ENCODE measurements around the gene PDGFD. TPM values are rescaled to one million over a fixed set of nuclear protein-coding genes. Genes with fewer than 3 reads are reported as not detected.

The PDGFD gene
- polyA plus RNA-seq, 1 of the 3 experiments (the other 2 are of a cell fraction) = 4.8 TPM

DNA sequence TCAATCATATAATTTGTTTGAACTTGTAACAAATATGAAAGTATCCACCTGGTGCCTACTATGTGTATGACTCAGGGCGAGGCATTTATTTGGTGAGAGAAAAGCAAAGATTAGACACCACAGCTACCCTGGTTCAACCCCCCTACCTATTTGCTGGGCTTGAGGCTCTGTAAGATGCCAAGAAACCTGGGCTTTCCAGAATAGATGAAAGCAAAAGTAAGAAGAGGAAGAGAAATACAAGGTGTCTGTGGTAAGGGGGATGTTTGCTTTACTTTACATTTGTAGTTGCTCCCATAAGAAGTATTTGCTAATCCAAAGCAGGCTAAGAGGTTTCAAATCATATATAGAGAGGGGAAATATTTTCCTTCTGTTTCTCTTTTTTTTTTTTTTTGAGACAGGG is 65.8 kb downstream of the PDGFD start:
- DNase-seq = no peak
- 91% methylated on average over 1 of the region's 1 CpG for WGBS (ENCODE audit: low lambda C conversion rate)
- Histone ChIP-seq H3K36me3 (replicated peaks in 1 of 2; ENCODE audit: control insufficient read depth in 1 of 2, insufficient read depth in 2 of 2, low read length in 1 of 2) (no peaks in the 10 kb centered on the region), H3K79me2 (ENCODE audit: insufficient read depth) (no peaks in the 10 kb centered on the region), H3K9me2 (no peaks in the 10 kb centered on the region), H3K27ac (ENCODE audit: low read depth in 2 of 2, low read length in 1 of 2) (no peak overlapping the region), H3K9ac (no peak overlapping the region), H3K4me1 (ENCODE audit: control insufficient read depth in 1 of 2, insufficient read depth in 2 of 2, low read depth in 1 of 2, low read length in 1 of 2) (no peaks in the 10 kb centered on the region), H3K4me2 (no peak overlapping the region), H3K9me3 (no peaks in the 10 kb centered on the region), H3F3A (replicated peaks; ENCODE audit: insufficient read depth) (no peaks in the 10 kb centered on the region), H3K4me3 (ENCODE audit: low read depth in 2 of 2, low read length in 1 of 2) (no peak overlapping the region), H2AFZ (ENCODE audit: low read depth) (no peak overlapping the region), H3K27me3 (ENCODE audit: insufficient read depth) (no peaks in the 10 kb centered on the region), H4K20me1 (ENCODE audit: insufficient read depth) (no peaks in the 10 kb centered on the region)
- TF ChIP-seq RFX5 (IDR thresholded peaks at IDR 0.05; ENCODE audit: low read length) (no peak), RAD21 (IDR thresholded peaks at IDR 0.05; ENCODE audit: low read length) (no peak), TEAD4 (IDR thresholded peaks at IDR 0.05; ENCODE audit: borderline replicate concordance, insufficient read depth) (no peak), NFIC (IDR thresholded peaks at IDR 0.05; ENCODE audit: borderline replicate concordance) (no peak), RCOR1 (IDR thresholded peaks at IDR 0.05; ENCODE audit: low read length) (no peak), GATA2 (CRISPR knock-in tag; IDR thresholded peaks at IDR 0.05) (no peak), JUND (IDR thresholded peaks at IDR 0.05) (no peak)
- TF ChIP-seq, protein P1, sequence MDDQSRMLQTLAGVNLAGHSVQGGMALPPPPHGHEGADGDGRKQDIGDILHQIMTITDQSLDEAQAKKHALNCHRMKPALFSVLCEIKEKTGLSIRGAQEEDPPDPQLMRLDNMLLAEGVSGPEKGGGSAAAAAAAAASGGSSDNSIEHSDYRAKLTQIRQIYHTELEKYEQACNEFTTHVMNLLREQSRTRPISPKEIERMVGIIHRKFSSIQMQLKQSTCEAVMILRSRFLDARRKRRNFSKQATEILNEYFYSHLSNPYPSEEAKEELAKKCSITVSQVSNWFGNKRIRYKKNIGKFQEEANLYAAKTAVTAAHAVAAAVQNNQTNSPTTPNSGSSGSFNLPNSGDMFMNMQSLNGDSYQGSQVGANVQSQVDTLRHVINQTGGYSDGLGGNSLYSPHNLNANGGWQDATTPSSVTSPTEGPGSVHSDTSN (IDR thresholded peaks at IDR 0.05) = no peak
- TF ChIP-seq, protein P2, sequence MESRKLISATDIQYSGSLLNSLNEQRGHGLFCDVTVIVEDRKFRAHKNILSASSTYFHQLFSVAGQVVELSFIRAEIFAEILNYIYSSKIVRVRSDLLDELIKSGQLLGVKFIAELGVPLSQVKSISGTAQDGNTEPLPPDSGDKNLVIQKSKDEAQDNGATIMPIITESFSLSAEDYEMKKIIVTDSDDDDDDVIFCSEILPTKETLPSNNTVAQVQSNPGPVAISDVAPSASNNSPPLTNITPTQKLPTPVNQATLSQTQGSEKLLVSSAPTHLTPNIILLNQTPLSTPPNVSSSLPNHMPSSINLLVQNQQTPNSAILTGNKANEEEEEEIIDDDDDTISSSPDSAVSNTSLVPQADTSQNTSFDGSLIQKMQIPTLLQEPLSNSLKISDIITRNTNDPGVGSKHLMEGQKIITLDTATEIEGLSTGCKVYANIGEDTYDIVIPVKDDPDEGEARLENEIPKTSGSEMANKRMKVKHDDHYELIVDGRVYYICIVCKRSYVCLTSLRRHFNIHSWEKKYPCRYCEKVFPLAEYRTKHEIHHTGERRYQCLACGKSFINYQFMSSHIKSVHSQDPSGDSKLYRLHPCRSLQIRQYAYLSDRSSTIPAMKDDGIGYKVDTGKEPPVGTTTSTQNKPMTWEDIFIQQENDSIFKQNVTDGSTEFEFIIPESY (IDR thresholded peaks at IDR 0.05; ENCODE audit: borderline replicate concordance, low read depth) = no peak
- TF ChIP-seq, protein P3, sequence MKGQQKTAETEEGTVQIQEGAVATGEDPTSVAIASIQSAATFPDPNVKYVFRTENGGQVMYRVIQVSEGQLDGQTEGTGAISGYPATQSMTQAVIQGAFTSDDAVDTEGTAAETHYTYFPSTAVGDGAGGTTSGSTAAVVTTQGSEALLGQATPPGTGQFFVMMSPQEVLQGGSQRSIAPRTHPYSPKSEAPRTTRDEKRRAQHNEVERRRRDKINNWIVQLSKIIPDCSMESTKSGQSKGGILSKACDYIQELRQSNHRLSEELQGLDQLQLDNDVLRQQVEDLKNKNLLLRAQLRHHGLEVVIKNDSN (IDR thresholded peaks at IDR 0.05; ENCODE audit: borderline replicate concordance, low read depth) = no peak
- ChIA-PET POLR2A (no interaction called here), CTCF (no interaction called here)

DNA sequence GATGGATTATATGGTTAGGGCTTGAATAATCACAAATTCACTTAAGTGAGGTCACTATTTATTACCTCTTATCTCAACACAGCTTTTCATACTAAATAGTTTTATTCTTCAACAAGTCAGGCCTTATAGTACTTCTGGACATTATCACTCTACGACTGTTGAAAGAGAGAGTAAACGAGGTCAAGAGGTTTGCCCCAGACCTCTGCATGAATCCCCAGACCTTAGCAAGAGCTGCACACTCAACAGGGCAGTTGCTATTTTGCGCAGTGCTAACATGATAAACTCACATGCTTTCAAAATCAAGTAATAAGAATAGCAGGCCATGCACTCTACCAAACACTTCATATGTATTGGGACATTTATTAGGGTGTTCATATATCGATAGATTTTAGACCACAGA is 67.0 kb downstream of the PDGFD start:
- Histone ChIP-seq H3K4me1 (ENCODE audit: control insufficient read depth in 1 of 2, insufficient read depth in 2 of 2, low read depth in 1 of 2, low read length in 1 of 2) (no peaks in the 10 kb centered on the region), H3K9ac (no peak overlapping the region)

More for the DNA sequence above, 67.0 kb downstream of the PDGFD start:
- H3K4me3 ChIP-seq (ENCODE audit: low read depth in 2 of 2, low read length in 1 of 2) = no peak overlapping the region
- H3K36me3 ChIP-seq (replicated peaks in 1 of 2; ENCODE audit: control insufficient read depth in 1 of 2, insufficient read depth in 2 of 2, low read length in 1 of 2) = no peaks in the 10 kb centered on the region
- ChIA-PET CTCF (no interaction called here), POLR2A (no interaction called here)
- no peak overlapping the region for H2AFZ ChIP-seq (ENCODE audit: low read depth)
- no peak for DNase-seq
- H3K27ac ChIP-seq (ENCODE audit: low read depth in 2 of 2, low read length in 1 of 2) = no peak overlapping the region
- H3F3A ChIP-seq (replicated peaks; ENCODE audit: insufficient read depth) = no peaks in the 10 kb centered on the region
- no peak overlapping the region for H3K4me2 ChIP-seq
- WGBS (ENCODE audit: low lambda C conversion rate) = 88% methylated on average over 3 of the region's 4 CpGs
- no peaks in the 10 kb centered on the region for H3K79me2 ChIP-seq (ENCODE audit: insufficient read depth)
- H4K20me1 ChIP-seq (ENCODE audit: insufficient read depth) = no peaks in the 10 kb centered on the region
- H3K27me3 ChIP-seq (ENCODE audit: insufficient read depth) = no peaks in the 10 kb centered on the region
- no peaks in the 10 kb centered on the region for H3K9me3 ChIP-seq
- no peaks in the 10 kb centered on the region for H3K9me2 ChIP-seq
- no peak for TF ChIP-seq RCOR1 (IDR thresholded peaks at IDR 0.05; ENCODE audit: low read length)
- TF ChIP-seq, protein P2 (IDR thresholded peaks at IDR 0.05; ENCODE audit: borderline replicate concordance, low read depth) = no peak
